MCF 10A (cell line): ENCODE measurements around the gene NLGN4X. TPM values are rescaled to one million over a fixed set of nuclear protein-coding genes. Genes with fewer than 3 reads are reported as not detected.

ENCODE experiments used
- Bru-seq: library from RNA; stranded (reverse); fragments of 400-500 nt; gene quantifications from one replicate; lab custom pipeline; 2021; lab: Mats Ljungman, UMichigan
- BruChase-seq, 2 experiments: library from RNA; stranded (reverse); fragments of 400-500 nt; gene quantifications; one replicate each; lab custom pipeline; 2021; lab: Mats Ljungman, UMichigan
- BruUV-seq: library from RNA; stranded (reverse); fragments of 400-500 nt; replicated peaks from 2 replicates; lab custom pipeline; 2021; lab: Mats Ljungman, UMichigan
- CTCF ChIA-PET: fragments of 300-600 bp; sonication (Branson Sonifier 250); formaldehyde crosslinking; extraction: SDS; loops from one replicate; lab custom pipeline; 2021; ENCODE audit warnings: antibody characterized with exemption, inconsistent platforms; lab: Yijun Ruan, JAX
- POLR2A ChIA-PET: fragments of 300-600, 350-650 bp; sonication (Branson Sonifier 250); formaldehyde crosslinking; extraction: SDS; loops from one replicate; lab custom pipeline; 2020; ENCODE audit warnings: antibody characterized with exemption, inconsistent platforms; lab: Yijun Ruan, JAX
- DNase-seq: peaks from one replicate; pipeline ENCODE4 v3.0.0-alpha.2; 2018; ENCODE audit not compliant: unreplicated experiment
- H3K27ac Mint-ChIP-seq: one replicate; pipeline ENCODE4 v1.8.0; 2022; ENCODE audit warnings: mild to moderate bottlenecking, low read depth, mixed read lengths; ENCODE audit not compliant: unreplicated experiment
- H3K27me3 Mint-ChIP-seq: one replicate; pipeline ENCODE4 v1.8.0; 2022; ENCODE audit warnings: mixed read lengths; ENCODE audit not compliant: insufficient read depth, unreplicated experiment
- H3K36me3 Mint-ChIP-seq: one replicate; pipeline ENCODE4 v1.8.0; 2022; ENCODE audit warnings: mild to moderate bottlenecking, moderate library complexity, mixed read lengths; ENCODE audit not compliant: insufficient read depth, unreplicated experiment
- H3K4me1 Mint-ChIP-seq: one replicate; pipeline ENCODE4 v1.8.0; 2022; ENCODE audit warnings: mixed read lengths; ENCODE audit not compliant: insufficient read depth, unreplicated experiment
- H3K4me3 Mint-ChIP-seq: one replicate; pipeline ENCODE4 v1.8.0; 2022; ENCODE audit warnings: mild to moderate bottlenecking, moderate library complexity, mixed read lengths; ENCODE audit not compliant: unreplicated experiment
- H3K9me3 Mint-ChIP-seq: one replicate; pipeline ENCODE4 v1.8.0; 2022; ENCODE audit warnings: mixed read lengths; ENCODE audit not compliant: unreplicated experiment
- CTCF ChIP-seq: fragments of 200-600 bp; IDR thresholded peaks from one replicate; pipeline ENCODE4 v1.8.0; 2022; ENCODE audit warnings: antibody characterized with exemption, mild to moderate bottlenecking; ENCODE audit not compliant: unreplicated experiment
- intact Hi-C: fragments of 100-400 bp; cut with micrococcal nuclease; formaldehyde crosslinking; loops from 2 replicates; pipeline ENCODE4 v1.14.1; 2022
- long read RNA-seq: library from polyadenylated mRNA; stranded (forward); transcript quantifications from one replicate; pipeline ENCODE4 v2.0.0, GENCODE V29; 2022
- total RNA-seq: library from RNA; stranded (reverse); gene quantifications from 2 replicates; pipeline ENCODE4 v1.2.3, GENCODE V29; 2022

Gene NLGN4X
- 1.6 and 2.2 TPM in 2 replicates for total RNA-seq
- Bru-seq, nascent RNA, result percentile 35 among the genes with signal in this experiment
- percentile 30 among the genes with signal in this experiment for BruChase-seq, experiment 1, labeled RNA remaining after a 6-hour chase
- BruChase-seq, experiment 2, labeled RNA remaining after a 2-hour chase, result percentile 29 among the genes with signal in this experiment
- long read RNA-seq, full-length matches to known transcripts, result 2 of 2 reads
- long read RNA-seq, partial matches to known transcripts, result 0 of 2 reads
- long read RNA-seq, other reads (novel, unspliced or antisense), result 0 of 2 reads

DNA sequence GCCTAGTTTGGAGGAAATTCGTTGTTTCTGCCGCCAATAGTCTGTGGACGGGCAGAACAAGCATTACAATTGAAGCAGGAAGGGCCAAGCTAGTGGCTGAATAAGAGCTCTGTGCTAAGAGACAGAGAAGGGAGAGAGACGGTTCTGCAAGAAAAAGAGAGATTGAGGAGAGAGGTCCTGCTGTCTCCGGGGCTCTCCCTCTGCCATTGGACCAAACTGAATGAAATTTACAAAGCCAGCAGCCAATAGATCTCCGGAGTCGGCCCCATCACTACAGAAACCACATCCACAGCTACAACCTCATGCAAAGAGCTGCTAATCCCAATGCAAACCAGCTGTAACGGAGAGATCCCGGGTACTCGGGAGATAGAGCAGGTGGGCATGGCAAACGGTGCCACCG lies at the start of gene NLGN4X:
TSS of gene NLGN4X (minus strand) at position 148 of the 400 bp plus-strand sequence. CDS start 77,401 bp downstream, outside the sequence.
- Mint-ChIP-seq H3K4me3 (peak within 1 kb of the TSS; percentile 14), H3K36me3 (no peaks in the 10 kb centered on the region), H3K27ac (no peak within 1 kb of the TSS), H3K4me1 (no peaks in the 10 kb centered on the region), H3K9me3 (peaks cover 20% of the 10 kb centered on the region), H3K27me3 (peaks cover 7% of the 10 kb centered on the region)
- no peak for TF ChIP-seq CTCF
- BruUV-seq, result no TSS peak
- POLR2A ChIA-PET, result no interaction called here
- DNase-seq, result no peak
- CTCF ChIA-PET, result no interaction called here
- intact Hi-C loops, result no loop called here

GRCh38 chrX:6266041-6266440 lies 37.4 kb upstream of the NLGN4X start:
- ChIA-PET POLR2A (no interaction called here), CTCF (no interaction called here)
- intact Hi-C loops, result no loop called here
- TF ChIP-seq CTCF, result no peak
- no peak overlapping the region for H3K27ac Mint-ChIP-seq
- BruUV-seq, result no TSS peak
- no peaks in the 10 kb centered on the region for H3K36me3 Mint-ChIP-seq
- H3K4me1 Mint-ChIP-seq, result no peaks in the 10 kb centered on the region
- no peak overlapping the region for H3K4me3 Mint-ChIP-seq
- H3K27me3 Mint-ChIP-seq, result no peaks in the 10 kb centered on the region
- no peak for DNase-seq
- H3K9me3 Mint-ChIP-seq, result peaks cover 7% of the 10 kb centered on the region

DNA sequence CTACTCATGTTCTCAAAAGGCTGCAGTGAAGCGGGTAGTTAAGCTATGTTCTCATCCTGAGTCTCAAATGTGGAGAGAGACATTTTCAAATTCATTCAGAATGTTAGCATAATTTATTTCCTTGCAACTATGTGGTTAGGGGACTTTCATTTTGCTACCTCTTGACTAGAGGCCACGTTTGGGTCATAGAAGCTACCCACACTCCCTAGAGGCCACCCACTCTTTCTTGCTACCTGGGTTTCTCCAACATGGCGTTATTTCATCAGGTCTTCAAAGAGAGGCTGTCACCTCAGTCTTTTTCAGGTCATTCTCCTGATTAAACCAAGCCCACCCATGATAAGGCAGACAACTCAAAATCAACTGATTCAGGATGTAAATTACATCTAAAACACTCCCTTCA lies 34.3 kb upstream of the NLGN4X start:
- no peaks in the 10 kb centered on the region for H3K27me3 Mint-ChIP-seq
- POLR2A ChIA-PET, result no interaction called here
- CTCF ChIA-PET, result no interaction called here
- TF ChIP-seq CTCF, result no peak
- intact Hi-C loops, result no loop called here
- no peaks in the 10 kb centered on the region for H3K4me1 Mint-ChIP-seq
- H3K9me3 Mint-ChIP-seq, result peaks cover 7% of the 10 kb centered on the region
- no peak for DNase-seq
- no peaks in the 10 kb centered on the region for H3K36me3 Mint-ChIP-seq
- no peak overlapping the region for H3K27ac Mint-ChIP-seq
- no peak overlapping the region for H3K4me3 Mint-ChIP-seq
- no TSS peak for BruUV-seq

GRCh38 chrX:6257025-6257424 lies 28.4 kb upstream of the NLGN4X start:
- H3K4me1 Mint-ChIP-seq, result no peaks in the 10 kb centered on the region
- intact Hi-C loops, result no loop called here
- H3K27ac Mint-ChIP-seq, result no peak overlapping the region
- no peak for TF ChIP-seq CTCF
- no peak for DNase-seq
- H3K27me3 Mint-ChIP-seq, result no peaks in the 10 kb centered on the region
- ChIA-PET POLR2A (no interaction called here), CTCF (interaction anchor here (0.7 to 1.2 kb wide), 2 partner anchors 25 to 107 kb away, joined by 3 read pairs; no protein-coding TSS in a partner anchor)
- H3K9me3 Mint-ChIP-seq, result no peaks in the 10 kb centered on the region
- H3K36me3 Mint-ChIP-seq, result no peaks in the 10 kb centered on the region
- BruUV-seq, result no TSS peak
- no peak overlapping the region for H3K4me3 Mint-ChIP-seq
